Trophoblast cell (in vitro differentiated cells and primary cell): Measurements from ENCODE around the gene RNASE2.
"Not testable (repeated sequence)": the region's sequence is repeated elsewhere in the genome, so short reads cannot be mapped to it uniquely, and the experiment has no call there.

Experiments
- DNase-seq, 2 donors: peaks; one replicate each; pipeline ENCODE4 v3.0.0-alpha.2; 2016
- H2AFZ ChIP-seq: 2 replicates; pipeline ENCODE4 v1.6.1; 2013; ENCODE audit warnings: low read length, moderate library complexity, mild to moderate bottlenecking; ENCODE audit not compliant: insufficient read depth, poor library complexity
- H2AK5ac ChIP-seq: 2 replicates; pipeline ENCODE4 v1.6.1; 2013; ENCODE audit warnings: mild to moderate bottlenecking, low read length
- H2BK120ac ChIP-seq: 2 replicates; pipeline ENCODE4 v1.6.1; 2013; ENCODE audit warnings: low read length, mild to moderate bottlenecking, moderate library complexity; ENCODE audit not compliant: insufficient read depth, poor library complexity
- H2BK12ac ChIP-seq: 2 replicates; pipeline ENCODE4 v1.6.1; 2013; ENCODE audit warnings: mild to moderate bottlenecking, low read length, moderate library complexity
- H2BK5ac ChIP-seq: 2 replicates; pipeline ENCODE4 v1.6.1; 2013; ENCODE audit warnings: low read length, low read depth, moderate library complexity, mild to moderate bottlenecking; ENCODE audit not compliant: poor library complexity
- H3K14ac ChIP-seq: 2 replicates; pipeline ENCODE4 v1.6.1; 2013; ENCODE audit warnings: mild to moderate bottlenecking, low read length
- H3K18ac ChIP-seq: 2 replicates; pipeline ENCODE4 v1.6.1; 2013; ENCODE audit warnings: mild to moderate bottlenecking, low read length
- H3K23ac ChIP-seq: 2 replicates; pipeline ENCODE4 v1.6.1; 2013; ENCODE audit warnings: low read length
- H3K27ac ChIP-seq: 2 replicates; pipeline ENCODE4 v1.5.1; 2013; ENCODE audit warnings: low read depth, mild to moderate bottlenecking, inconsistent platforms, low read length, moderate library complexity
- H3K27me3 ChIP-seq: 2 replicates; pipeline ENCODE4 v1.6.1; 2013; ENCODE audit warnings: inconsistent platforms, mild to moderate bottlenecking, low read length, moderate library complexity; ENCODE audit not compliant: insufficient read depth
- H3K36me3 ChIP-seq, 2 experiments: 1 replicate in 1 of 2; 2 replicates in 1 of 2; pipeline ENCODE4 v1.6.1; 2013; ENCODE audit warnings: low read length in 2 of 2, mild to moderate bottlenecking in 2 of 2, moderate library complexity in 1 of 2; ENCODE audit not compliant: insufficient read depth in 2 of 2, control insufficient read depth in 1 of 2
- H3K4ac ChIP-seq: 2 replicates; pipeline ENCODE4 v1.6.1; 2013; ENCODE audit warnings: low read depth, mild to moderate bottlenecking, low read length, moderate library complexity
- H3K4me1 ChIP-seq, 2 experiments: 1 replicate in 1 of 2; 2 replicates in 1 of 2; pipeline ENCODE4 v1.6.1; 2013; ENCODE audit warnings: low read length in 2 of 2, mild to moderate bottlenecking in 2 of 2, moderate library complexity in 1 of 2; ENCODE audit not compliant: insufficient read depth in 2 of 2, control insufficient read depth in 1 of 2
- H3K4me2 ChIP-seq: 2 replicates; pipeline ENCODE4 v1.6.1; 2013; ENCODE audit warnings: inconsistent platforms, mild to moderate bottlenecking, low read length, moderate library complexity
- H3K4me3 ChIP-seq: 2 replicates; pipeline ENCODE4 v1.5.1; 2013; ENCODE audit warnings: mild to moderate bottlenecking, low read depth, low read length, inconsistent platforms
- H3K79me1 ChIP-seq: one replicate; pipeline ENCODE4 v1.6.1; 2013; ENCODE audit warnings: low read length
- H3K79me2 ChIP-seq: 2 replicates; pipeline ENCODE4 v1.6.1; 2013; ENCODE audit warnings: low read length, mild to moderate bottlenecking; ENCODE audit not compliant: control insufficient read depth, insufficient read depth, poor library complexity
- H3K9ac ChIP-seq: 2 replicates; pipeline ENCODE4 v1.6.1; 2013; ENCODE audit warnings: mild to moderate bottlenecking, low read length
- H3K9me3 ChIP-seq: 2 replicates; pipeline ENCODE4 v1.6.1; 2013; ENCODE audit warnings: low read depth, mild to moderate bottlenecking, control low read depth, inconsistent platforms, low read length; ENCODE audit not compliant: insufficient read depth
- H4K12ac ChIP-seq: 2 replicates; pipeline ENCODE4 v1.6.1; 2013; ENCODE audit warnings: low read depth, mild to moderate bottlenecking, low read length, moderate library complexity
- H4K8ac ChIP-seq: 2 replicates; pipeline ENCODE4 v1.6.1; 2013; ENCODE audit warnings: low read depth, mild to moderate bottlenecking, low read length, moderate library complexity
- H4K91ac ChIP-seq: one replicate; pipeline ENCODE4 v1.6.1; 2013; ENCODE audit warnings: low read depth, mild to moderate bottlenecking, low read length, moderate library complexity
- WGBS: extraction: QIAGEN DNeasy Blood & Tissue Kit; methylation state at CpG from one replicate; pipeline ENCODE4 v1.1.7; 2013; ENCODE audit warnings: missing lambda C conversion rate; ENCODE audit not compliant: insufficient read length, insufficient coverage; ENCODE audit errors: extremely low coverage; 5-methylcytosine and 5-hydroxymethylcytosine counted together

Gene RNASE2

DNA sequence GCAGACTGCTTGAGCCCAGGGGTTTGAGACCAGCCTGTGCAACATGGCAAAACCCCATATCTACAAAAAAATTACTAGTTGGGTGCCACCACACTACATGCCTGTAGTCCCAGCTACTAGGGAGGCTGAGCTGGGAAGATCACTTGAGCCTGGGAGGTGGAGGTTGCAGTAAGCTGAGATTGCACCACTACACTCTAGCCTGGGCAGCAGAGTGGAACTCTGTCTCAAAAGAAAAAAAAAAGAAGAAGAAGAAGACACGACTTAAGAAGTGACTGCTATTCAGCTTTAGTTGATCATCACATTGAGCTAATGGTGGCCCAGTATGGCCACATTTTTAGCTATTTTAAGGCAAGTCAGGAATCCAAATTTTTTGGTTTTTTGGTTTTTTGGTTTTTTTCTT lies 25.6 kb downstream of the RNASE2 start:
- Histone ChIP-seq H3K79me1 (no peaks in the 10 kb centered on the region), H2BK12ac (no peak overlapping the region), H4K91ac (no peak overlapping the region), H4K12ac (no peak overlapping the region), H3K79me2 (no peaks in the 10 kb centered on the region), H2BK120ac (no peak overlapping the region), H2BK5ac (no peak overlapping the region), H4K8ac (no peak overlapping the region), H3K4me2 (no peak overlapping the region), H3K14ac (no peak overlapping the region), H2AK5ac (no peak overlapping the region), H3K9me3 (no peaks in the 10 kb centered on the region), H3K27ac (no peak overlapping the region), H3K4ac (no peak overlapping the region), H3K27me3 (no peaks in the 10 kb centered on the region), H2AFZ (no peak overlapping the region), H3K36me3 (no peaks in the 10 kb centered on the region), H3K4me1 (peaks cover 0 to 2% of the 10 kb centered on the region in 2 experiments), H3K4me3 (no peak overlapping the region), H3K18ac (no peak overlapping the region), H3K9ac (no peak overlapping the region), H3K23ac (no peak overlapping the region)
- WGBS, result no CpG with 5 or more reads among the region's 1 CpG
- no peak for DNase-seq

DNA sequence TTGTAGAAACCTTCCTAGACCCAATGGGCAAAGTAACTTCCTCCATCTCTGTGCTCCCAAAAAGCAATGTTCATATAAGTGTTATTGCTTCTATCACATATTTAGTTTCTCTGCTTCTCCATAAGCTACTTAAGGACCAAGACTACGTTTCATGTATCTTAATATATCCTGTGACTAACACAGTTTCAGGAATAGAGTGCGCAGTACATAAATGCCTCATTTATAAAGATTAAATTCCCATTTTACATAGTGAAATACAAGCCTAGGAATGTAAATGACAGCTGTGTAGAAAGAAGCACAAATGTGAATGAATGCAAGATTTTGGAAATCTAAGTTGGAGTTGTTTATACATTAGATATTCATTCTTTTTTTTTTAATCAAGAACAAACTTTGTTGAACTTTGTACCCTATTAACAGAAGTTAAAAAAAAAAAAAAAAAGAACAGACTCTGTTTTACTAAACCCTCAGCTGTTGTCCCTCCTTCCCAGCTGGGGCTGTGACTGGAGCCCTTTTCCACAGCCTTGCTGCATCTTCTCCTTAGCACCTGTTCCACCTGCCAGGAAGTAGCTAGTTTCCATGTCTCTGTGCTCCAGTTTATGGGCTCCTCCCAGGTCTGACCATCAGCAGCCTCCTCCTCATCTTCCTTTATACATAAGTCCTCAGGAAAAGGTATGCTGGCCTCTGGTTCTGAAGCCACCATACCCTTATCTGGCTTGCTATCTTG lies 27.5 kb downstream of the RNASE2 start:
- Histone ChIP-seq H3K9me3 (no peaks in the 10 kb centered on the region), H3K36me3 (no peaks in the 10 kb centered on the region), H3K27ac (no peak overlapping the region)

DNA sequence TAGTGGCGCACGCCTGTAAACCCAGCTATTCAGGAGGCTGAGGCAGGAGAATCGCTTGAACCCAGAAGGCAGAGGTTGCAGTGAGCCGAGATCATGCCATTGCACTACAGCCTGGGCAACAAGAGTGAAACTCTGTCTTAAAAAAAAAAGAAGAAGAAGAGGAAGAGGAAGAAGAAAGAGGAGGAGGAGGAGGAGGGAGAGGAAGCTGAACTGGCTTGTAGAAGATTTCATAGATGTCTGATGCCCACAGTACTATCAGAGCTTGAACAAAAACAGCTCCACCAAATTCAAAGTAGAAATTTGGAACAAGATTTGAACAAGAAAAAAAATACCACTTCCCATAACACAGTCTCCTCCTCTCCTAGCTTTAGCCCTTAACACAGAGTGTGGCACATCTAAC lies 30.4 kb downstream of the RNASE2 start:
- H3K4me3 ChIP-seq, H4K8ac ChIP-seq, H3K14ac ChIP-seq, H3K18ac ChIP-seq, H2AK5ac ChIP-seq, H3K36me3 ChIP-seq, H2AFZ ChIP-seq, H2BK12ac ChIP-seq, H3K23ac ChIP-seq, H3K27ac ChIP-seq, H3K79me2 ChIP-seq, DNase-seq, H3K4me2 ChIP-seq, H2BK5ac ChIP-seq, H3K9ac ChIP-seq, H3K9me3 ChIP-seq, H3K27me3 ChIP-seq, H2BK120ac ChIP-seq, H3K4ac ChIP-seq, H4K91ac ChIP-seq, H3K79me1 ChIP-seq, H4K12ac ChIP-seq: not testable (repeated sequence)
- no CpG with 5 or more reads among the region's 4 CpGs for WGBS
- peaks cover 8 to 14% of the 10 kb centered on the region in 2 experiments for H3K4me1 ChIP-seq

More for the DNA sequence above, 27.5 kb downstream of the RNASE2 start:
- WGBS, result no CpG with 5 or more reads among the region's 2 CpGs
- no peak overlapping the region for H2AFZ ChIP-seq
- H3K79me1 ChIP-seq, result no peaks in the 10 kb centered on the region
- no peak overlapping the region for H2BK120ac ChIP-seq
- no peaks in the 10 kb centered on the region for H3K79me2 ChIP-seq
- no peak overlapping the region for H2BK12ac ChIP-seq
- no peak overlapping the region for H2BK5ac ChIP-seq
- H3K14ac ChIP-seq, result no peak overlapping the region
- H3K23ac ChIP-seq, result no peak overlapping the region
- H3K18ac ChIP-seq, result no peak overlapping the region
- H4K8ac ChIP-seq, result no peak overlapping the region
- no peak overlapping the region for H4K12ac ChIP-seq
- no peak for DNase-seq
- H4K91ac ChIP-seq, result no peak overlapping the region
- no peak overlapping the region for H3K4ac ChIP-seq
- H3K4me1 ChIP-seq, result peaks cover 8 to 9% of the 10 kb centered on the region in 2 experiments
- H3K4me3 ChIP-seq, result no peak overlapping the region
- no peaks in the 10 kb centered on the region for H3K27me3 ChIP-seq
- no peak overlapping the region for H2AK5ac ChIP-seq
- no peak overlapping the region for H3K4me2 ChIP-seq
- no peak overlapping the region for H3K9ac ChIP-seq

DNA sequence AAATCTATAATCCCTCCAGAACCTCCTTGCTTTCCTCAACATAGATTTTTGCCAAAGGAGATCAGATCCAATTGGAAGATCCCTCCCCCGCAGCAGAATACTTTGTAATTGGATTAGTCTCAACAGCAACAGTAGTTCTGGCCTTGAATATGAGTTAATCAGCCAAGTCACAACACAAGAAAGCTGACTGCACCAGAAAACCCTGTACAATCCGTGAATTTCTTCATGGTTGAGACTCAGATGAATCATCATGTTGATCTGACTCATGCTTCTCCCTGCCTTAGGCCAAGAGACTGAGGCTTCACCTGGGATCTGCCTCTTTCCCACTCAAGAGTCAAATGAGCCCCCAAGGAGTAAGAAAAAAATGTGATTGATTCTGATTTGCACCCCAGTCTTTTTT lies 31.5 kb downstream of the RNASE2 start:
- H4K12ac ChIP-seq, result no peak overlapping the region
- H3K4me3 ChIP-seq, result no peak overlapping the region
- peaks cover 1% of the 10 kb centered on the region for H3K79me2 ChIP-seq
- peaks cover 3% of the 10 kb centered on the region for H3K79me1 ChIP-seq
- H3K4me1 ChIP-seq, result peaks cover 8 to 14% of the 10 kb centered on the region in 2 experiments
- no peak overlapping the region for H3K4me2 ChIP-seq
- H3K18ac ChIP-seq, result no peak overlapping the region
- no peak overlapping the region for H4K8ac ChIP-seq
- H3K27ac ChIP-seq, result no peak overlapping the region
- DNase-seq, result peak; percentile 49 to 85
- no CpG with 5 or more reads among the region's 2 CpGs for WGBS
- no peaks in the 10 kb centered on the region for H3K27me3 ChIP-seq
- no peak overlapping the region for H3K9ac ChIP-seq
- no peak overlapping the region for H3K14ac ChIP-seq
- no peak overlapping the region for H3K23ac ChIP-seq
- H3K4ac ChIP-seq, result no peak overlapping the region
- no peak overlapping the region for H2BK120ac ChIP-seq
- no peak overlapping the region for H2AFZ ChIP-seq
- no peaks in the 10 kb centered on the region for H3K9me3 ChIP-seq
- no peak overlapping the region for H2BK5ac ChIP-seq
- H2BK12ac ChIP-seq, result no peak overlapping the region
- no peaks in the 10 kb centered on the region for H3K36me3 ChIP-seq
- no peak overlapping the region for H2AK5ac ChIP-seq
- H4K91ac ChIP-seq, result no peak overlapping the region
